Stimulated activated CD8-positive, alpha-beta memory T cell treated with anti-CD3 and anti-CD28 coated beads, Interleukin-12 subunit alpha, Interleukin-12 subunit beta, amount 100 ng/mL, for 1 hour (primary cell): ENCODE measurements around the gene PSMF1.
"Not testable (repeated sequence)": the region's sequence is repeated elsewhere in the genome, so short reads cannot be mapped to it uniquely, and the experiment has no call there.

ENCODE experiments used
- DNase-seq: peaks from one replicate; pipeline ENCODE4 v3.0.0-alpha.2; 2020; ENCODE audit warnings: low read depth

PSMF1 gene

GRCh38 chr20:1122388-1123315, 4.2 kb downstream of the PSMF1 start:
- DNase-seq: no peak

GRCh38 chr20:1123666-1124065, 5.3 kb downstream of the PSMF1 start:
- no peak for DNase-seq

- no peak for DNase-seq
Measured at GRCh38 chr20:1124421-1124820, 6.0 kb downstream of the PSMF1 start.

GRCh38 chr20:1125277-1125676, 6.9 kb downstream of the PSMF1 start:
- no peak for DNase-seq

GRCh38 chr20:1127840-1128239, 9.4 kb downstream of the PSMF1 start:
- DNase-seq: no peak

- DNase-seq: no peak
Measured at GRCh38 chr20:1130058-1130694, 11.8 kb downstream of the PSMF1 start.

GRCh38 chr20:1130847-1131246, 12.4 kb downstream of the PSMF1 start:
- no peak for DNase-seq

- no peak for DNase-seq
Measured at GRCh38 chr20:1131354-1131753, 13.0 kb downstream of the PSMF1 start.

GRCh38 chr20:1134355-1134754, 16.0 kb downstream of the PSMF1 start:
- DNase-seq: no peak

GRCh38 chr20:1134836-1135235, 16.4 kb downstream of the PSMF1 start:
- DNase-seq: no peak

- no peak for DNase-seq
Measured at GRCh38 chr20:1137236-1137635, 18.8 kb downstream of the PSMF1 start.

GRCh38 chr20:1144401-1145172, 26.2 kb downstream of the PSMF1 start:
- no peak for DNase-seq

GRCh38 chr20:1146957-1147356, 28.6 kb downstream of the PSMF1 start:
- DNase-seq: no peak

- DNase-seq: not testable (repeated sequence)
Measured at GRCh38 chr20:1149812-1150211, 31.4 kb downstream of the PSMF1 start.

- DNase-seq: no peak
Measured at GRCh38 chr20:1150218-1150617, 31.8 kb downstream of the PSMF1 start.

GRCh38 chr20:1150968-1151367, 32.6 kb downstream of the PSMF1 start:
- DNase-seq: no peak

- DNase-seq: no peak
Measured at GRCh38 chr20:1154226-1154625, 35.8 kb downstream of the PSMF1 start.

- no peak for DNase-seq
Measured at GRCh38 chr20:1154691-1155090, 36.3 kb downstream of the PSMF1 start.

- no peak for DNase-seq
Measured at GRCh38 chr20:1155342-1155741, 36.9 kb downstream of the PSMF1 start.

GRCh38 chr20:1160496-1160895, 42.1 kb downstream of the PSMF1 start:
- no peak for DNase-seq

- no peak for DNase-seq
Measured at GRCh38 chr20:1160991-1161390, 42.6 kb downstream of the PSMF1 start.

GRCh38 chr20:1163105-1163504, 44.7 kb downstream of the PSMF1 start:
- DNase-seq: no peak

GRCh38 chr20:1163653-1164052, 45.3 kb downstream of the PSMF1 start:
- DNase-seq: no peak
